OCI-LY1 (cell line): ENCODE results near the gene EVA1C.

Experiments used
- H2AFZ ChIP-seq: fragments of 200-600 bp; sonication (generic), shearing (Covaris generic); 2 replicates; pipeline ENCODE4 v1.6.0; 2014; ENCODE audit warnings: antibody characterized with exemption, mild to moderate bottlenecking, low read length
- H3F3A ChIP-seq: fragments of 200-600 bp; sonication (generic), shearing (Covaris generic); 2 replicates; pipeline ENCODE4 v1.6.0; 2014; ENCODE audit warnings: mild to moderate bottlenecking, antibody characterized with exemption, low read length, moderate library complexity; ENCODE audit not compliant: insufficient read depth
- H3K27ac ChIP-seq: fragments of 200-600 bp; sonication (generic); 2 replicates; pipeline ENCODE4 v1.5.1; 2014; ENCODE audit warnings: low read length, mixed run types, mild to moderate bottlenecking, low read depth; ENCODE audit not compliant: poor library complexity, severe bottlenecking
- H3K27me3 ChIP-seq: fragments of 200-600 bp; sonication (generic); 2 replicates; pipeline ENCODE4 v1.6.0; 2014; ENCODE audit warnings: antibody characterized with exemption, mild to moderate bottlenecking, low read length, moderate library complexity; ENCODE audit not compliant: insufficient read depth
- H3K36me3 ChIP-seq: fragments of 200-600 bp; sonication (generic); 2 replicates; pipeline ENCODE4 v1.6.1; 2014; ENCODE audit warnings: mild to moderate bottlenecking, antibody characterized with exemption, low read length, moderate library complexity, mixed read lengths; ENCODE audit not compliant: insufficient read depth
- H3K4me1 ChIP-seq: fragments of 200-600 bp; sonication (generic); 2 replicates; pipeline ENCODE4 v1.5.1; 2014; ENCODE audit warnings: mild to moderate bottlenecking, low read length, moderate library complexity; ENCODE audit not compliant: insufficient read depth, severe bottlenecking
- H3K4me2 ChIP-seq: fragments of 200-600 bp; sonication (generic), shearing (Covaris generic); 2 replicates; pipeline ENCODE4 v1.6.1; 2014; ENCODE audit warnings: low read length
- H3K4me3 ChIP-seq: fragments of 200-600 bp; sonication (generic); 2 replicates; pipeline ENCODE4 v1.5.1; 2014; ENCODE audit warnings: low read length, low read depth, mild to moderate bottlenecking, mixed read lengths; ENCODE audit not compliant: poor library complexity, severe bottlenecking
- H3K79me2 ChIP-seq: fragments of 200-600 bp; shearing (Covaris generic); 2 replicates; pipeline ENCODE4 v1.6.1; 2016; ENCODE audit warnings: mixed run types, low read length, mixed read lengths; ENCODE audit not compliant: insufficient read depth
- H3K9ac ChIP-seq: fragments of 200-600 bp; sonication (generic), shearing (Covaris generic); 2 replicates; pipeline ENCODE4 v1.6.1; 2014; ENCODE audit warnings: mild to moderate bottlenecking, low read length, mixed read lengths
- H3K9me2 ChIP-seq: fragments of 200-600 bp; sonication (generic), shearing (Covaris generic); 2 replicates; pipeline ENCODE4 v1.6.1; 2014; ENCODE audit warnings: low read depth, mild to moderate bottlenecking, low read length, mixed read lengths
- H3K9me3 ChIP-seq: fragments of 200-600 bp; shearing (Covaris generic); 2 replicates; pipeline ENCODE4 v1.6.1; 2014; ENCODE audit warnings: low read length, mixed read lengths
- H4K20me1 ChIP-seq: fragments of 200-600 bp; sonication (generic), shearing (Covaris generic); 2 replicates; pipeline ENCODE4 v1.6.0; 2016; ENCODE audit warnings: mild to moderate bottlenecking, low read length; ENCODE audit not compliant: insufficient read depth
- CTCF ChIP-seq: fragments of 200-600 bp; sonication (generic), shearing (Covaris generic); IDR thresholded peaks from 2 replicates; pipeline ENCODE4 v1.5.1; 2017; ENCODE audit warnings: mild to moderate bottlenecking, antibody characterized with exemption, low read length, moderate library complexity, mixed read lengths
- EZH2 ChIP-seq: fragments of 200-600 bp; sonication (generic), shearing (Covaris generic); IDR thresholded peaks from 2 replicates; pipeline ENCODE4 v1.8.0; 2017; ENCODE audit warnings: borderline replicate concordance, mixed run types, mild to moderate bottlenecking, antibody characterized with exemption, low read length, moderate library complexity, mixed read lengths

The EVA1C gene

GRCh38 chr21:32549440-32549839 lies 136.9 kb downstream of the EVA1C start:
- H3K79me2 ChIP-seq: no peaks in the 10 kb centered on the region
- no peaks in the 10 kb centered on the region for H3K9me3 ChIP-seq
- H3K4me2 ChIP-seq: no peak overlapping the region
- H3K4me1 ChIP-seq: no peaks in the 10 kb centered on the region
- H3K27me3 ChIP-seq: no peaks in the 10 kb centered on the region
- H3K4me3 ChIP-seq: no peak overlapping the region
- no peak overlapping the region for H3K9ac ChIP-seq
- H3K36me3 ChIP-seq: no peaks in the 10 kb centered on the region
- no peaks in the 10 kb centered on the region for H3K9me2 ChIP-seq
- no peaks in the 10 kb centered on the region for H3F3A ChIP-seq
- no peaks in the 10 kb centered on the region for H4K20me1 ChIP-seq
- H2AFZ ChIP-seq: no peak overlapping the region
- TF ChIP-seq CTCF (no peak), EZH2 (no peak)
- H3K27ac ChIP-seq: no peak overlapping the region

GRCh38 chr21:32549886-32550285 lies 137.4 kb downstream of the EVA1C start:
- Histone ChIP-seq H3F3A (no peaks in the 10 kb centered on the region), H2AFZ (no peak overlapping the region), H3K9ac (no peak overlapping the region), H3K4me1 (no peaks in the 10 kb centered on the region), H3K36me3 (no peaks in the 10 kb centered on the region), H3K27ac (no peak overlapping the region), H3K9me2 (no peaks in the 10 kb centered on the region), H3K4me2 (no peak overlapping the region), H3K9me3 (no peaks in the 10 kb centered on the region), H3K4me3 (no peak overlapping the region), H3K79me2 (no peaks in the 10 kb centered on the region), H3K27me3 (no peaks in the 10 kb centered on the region), H4K20me1 (no peaks in the 10 kb centered on the region)
- TF ChIP-seq CTCF: no peak
- TF ChIP-seq EZH2: no peak

GRCh38 chr21:32554832-32555638 lies 142.5 kb downstream of the EVA1C start:
- Histone ChIP-seq H3K4me2 (no peak overlapping the region), H3K4me1 (no peaks in the 10 kb centered on the region), H4K20me1 (no peaks in the 10 kb centered on the region), H3K36me3 (no peaks in the 10 kb centered on the region), H3K27ac (no peak overlapping the region), H3K9ac (no peak overlapping the region), H3F3A (no peaks in the 10 kb centered on the region), H3K4me3 (no peak overlapping the region), H2AFZ (no peak overlapping the region), H3K27me3 (no peaks in the 10 kb centered on the region), H3K9me3 (no peaks in the 10 kb centered on the region), H3K79me2 (no peaks in the 10 kb centered on the region), H3K9me2 (no peaks in the 10 kb centered on the region)
- no peak for TF ChIP-seq CTCF
- TF ChIP-seq EZH2: no peak
